ENCODE results near the gene PCED1A.

DNA sequence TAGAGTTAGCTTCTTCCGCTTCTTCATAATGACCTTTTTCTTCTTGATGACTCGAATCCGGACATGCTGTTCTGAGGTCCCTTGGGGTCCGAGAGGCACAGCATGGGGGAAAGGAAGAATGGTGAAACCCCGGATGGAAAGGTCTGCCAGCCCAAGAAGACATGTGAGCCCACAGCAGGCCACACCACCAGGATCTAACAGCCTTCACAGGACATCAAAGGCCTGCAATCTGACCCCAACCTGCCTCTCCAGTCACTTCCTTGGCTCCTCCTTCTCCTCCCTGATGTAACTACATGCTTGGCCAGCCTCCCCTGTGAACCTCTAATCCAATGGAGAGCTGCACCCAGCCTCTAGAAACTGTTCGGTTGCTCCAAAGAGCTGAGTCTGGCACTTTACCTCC, 41.6 kb downstream of the PCED1A start:
- TF ChIP-seq EZH2 (IDR thresholded peaks at IDR 0.05; ENCODE audit: low read depth, low read length, severe bottlenecking) = no peak
- no peak for TF ChIP-seq MAFK (IDR thresholded peaks at IDR 0.05; ENCODE audit: low read depth, low read length)
- TF ChIP-seq POLR2AphosphoS5 (IDR thresholded peaks at IDR 0.05; ENCODE audit: low read depth, low read length) = no peak
- TF ChIP-seq, protein P1, sequence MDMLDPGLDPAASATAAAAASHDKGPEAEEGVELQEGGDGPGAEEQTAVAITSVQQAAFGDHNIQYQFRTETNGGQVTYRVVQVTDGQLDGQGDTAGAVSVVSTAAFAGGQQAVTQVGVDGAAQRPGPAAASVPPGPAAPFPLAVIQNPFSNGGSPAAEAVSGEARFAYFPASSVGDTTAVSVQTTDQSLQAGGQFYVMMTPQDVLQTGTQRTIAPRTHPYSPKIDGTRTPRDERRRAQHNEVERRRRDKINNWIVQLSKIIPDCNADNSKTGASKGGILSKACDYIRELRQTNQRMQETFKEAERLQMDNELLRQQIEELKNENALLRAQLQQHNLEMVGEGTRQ (IDR thresholded peaks at IDR 0.05; ENCODE audit: low read length) = no peak
- TF ChIP-seq, protein P2, sequence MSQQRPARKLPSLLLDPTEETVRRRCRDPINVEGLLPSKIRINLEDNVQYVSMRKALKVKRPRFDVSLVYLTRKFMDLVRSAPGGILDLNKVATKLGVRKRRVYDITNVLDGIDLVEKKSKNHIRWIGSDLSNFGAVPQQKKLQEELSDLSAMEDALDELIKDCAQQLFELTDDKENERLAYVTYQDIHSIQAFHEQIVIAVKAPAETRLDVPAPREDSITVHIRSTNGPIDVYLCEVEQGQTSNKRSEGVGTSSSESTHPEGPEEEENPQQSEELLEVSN (IDR thresholded peaks at IDR 0.05) = no peak
- no peak for TF ChIP-seq GABPA (IDR thresholded peaks at IDR 0.05; ENCODE audit: borderline replicate concordance, insufficient read depth, low read length)
- TF ChIP-seq JUN (IDR thresholded peaks at IDR 0.05; ENCODE audit: low read depth, low read length) = no peak

Measured in H1 (cell line).